Amniotic epithelial cell (primary cell): ENCODE data around the gene SLC22A23.

Experiments used
- DNase-seq: peaks from one replicate; pipeline ENCODE4 v3.0.0-alpha.2; 2010; ENCODE audit warnings: low read depth

Gene SLC22A23

GRCh38 chr6:3221578-3221977, 235.3 kb downstream of the SLC22A23 start:
- no peak for DNase-seq

- no peak for DNase-seq
Observed at GRCh38 chr6:3220366-3220765, 236.5 kb downstream of the SLC22A23 start.
